Endothelial cell of umbilical vein (primary cell): ENCODE data around the gene GCGR. TPM values are rescaled to one million over a fixed set of nuclear protein-coding genes. Genes with fewer than 3 reads are reported as not detected.
A peak's percentile ranks its signal among the peaks of the same experiment; 100 is the strongest.

Experiments
- BruUV-seq: library from RNA; stranded (reverse); fragments of 400-500 nt; replicated peaks from 2 replicates; lab custom pipeline; 2021; lab: Mats Ljungman, UMichigan
- CTCF ChIA-PET: fragments of 300-600, 350-600 bp; sonication (Branson Sonifier 250); formaldehyde crosslinking; loops from one replicate; lab custom pipeline; 2021; ENCODE audit warnings: antibody characterized with exemption, inconsistent platforms; lab: Charles Lee
- POLR2A ChIA-PET: fragments of 300-600, 350-600 bp; sonication (Branson Sonifier 250); formaldehyde crosslinking; loops from one replicate; lab custom pipeline; 2021; ENCODE audit warnings: antibody characterized with exemption, inconsistent platforms; lab: Charles Lee
- DNase-seq: peaks from one replicate; pipeline ENCODE4 v3.0.0-alpha.2; 2011; ENCODE audit warnings: low read depth, low spot score
- FAIRE-seq: peaks from 2 replicates; lab custom pipeline; 2011; peaks lifted over from hg19 to GRCh38; lab: Jason Lieb, UNC
- H2AFZ ChIP-seq: 2 replicates; pipeline ENCODE4 v1.6.0; 2012; ENCODE audit warnings: low read depth, low read length, control low read depth, inconsistent platforms
- H3K27ac ChIP-seq: 2 replicates; pipeline ENCODE4 v1.5.1; 2011; ENCODE audit warnings: low read depth, mild to moderate bottlenecking, control low read depth, low read length, moderate library complexity; ENCODE audit not compliant: insufficient read depth
- H3K27me3 ChIP-seq, 2 experiments: 2 replicates each; pipeline versions ENCODE4 v1.6.0 to v1.6.1; 2011; ENCODE audit warnings: low read length in 2 of 2, mixed read lengths in 1 of 2; ENCODE audit not compliant: control insufficient read depth in 2 of 2, insufficient read depth in 2 of 2
- H3K36me3 ChIP-seq, 2 experiments: 2 replicates in 1 of 2; 3 replicates in 1 of 2; pipeline ENCODE4 v1.5.1; 2011; ENCODE audit warnings: low read length in 2 of 2, mild to moderate bottlenecking in 1 of 2, moderate library complexity in 1 of 2; ENCODE audit not compliant: control insufficient read depth in 2 of 2, insufficient read depth in 2 of 2; ENCODE audit errors: extremely low read depth in 1 of 2
- H3K4me1 ChIP-seq: 3 replicates; pipeline ENCODE4 v1.5.1; 2011; ENCODE audit warnings: mild to moderate bottlenecking, low read length; ENCODE audit not compliant: control insufficient read depth, insufficient read depth; ENCODE audit errors: extremely low read depth
- H3K4me2 ChIP-seq: 2 replicates; pipeline ENCODE4 v1.6.1; 2011; ENCODE audit warnings: low read length, control low read depth, mixed read lengths; ENCODE audit not compliant: insufficient read depth
- H3K4me3 ChIP-seq, 3 experiments: fragments of 200-600 bp in 1 of 3; sonication (generic), shearing (Covaris generic) in 1 of 3; replicated peaks in 1 of 3; 2 replicates each; pipeline ENCODE4 v1.5.1; 2011 to 2016; ENCODE audit warnings: control low read depth in 3 of 3, low read length in 3 of 3, mild to moderate bottlenecking in 2 of 3, inconsistent platforms in 1 of 3, low read depth in 1 of 3, moderate library complexity in 1 of 3; ENCODE audit not compliant: insufficient read depth in 1 of 3
- H3K79me2 ChIP-seq: 2 replicates; pipeline ENCODE4 v1.6.0; 2012; ENCODE audit warnings: low read length, inconsistent platforms; ENCODE audit not compliant: control insufficient read depth, insufficient read depth
- H3K9ac ChIP-seq: replicated peaks from 2 replicates; pipeline ENCODE3; 2011; ENCODE audit warnings: low read length, control low read depth; ENCODE audit not compliant: insufficient read depth; ENCODE audit errors: extremely low read depth
- H3K9me1 ChIP-seq: replicated peaks from 3 replicates; pipeline ENCODE4 v1.6.0; 2011; ENCODE audit warnings: mild to moderate bottlenecking, low read length; ENCODE audit not compliant: control insufficient read depth, insufficient read depth; ENCODE audit errors: extremely low read depth
- H3K9me3 ChIP-seq: replicated peaks from 2 replicates; pipeline ENCODE4 v1.5.1; 2012; ENCODE audit warnings: low read length, inconsistent platforms; ENCODE audit not compliant: control insufficient read depth, insufficient read depth
- H4K20me1 ChIP-seq: replicated peaks from 2 replicates; pipeline ENCODE3; 2011; ENCODE audit warnings: mild to moderate bottlenecking, low read length; ENCODE audit not compliant: control insufficient read depth, insufficient read depth; ENCODE audit errors: extremely low read depth
- CTCF ChIP-seq, 2 donors: IDR thresholded peaks; 1 replicate in 1 of 2; 2 replicates in 1 of 2; pipeline ENCODE4 v1.5.1; 2011; ENCODE audit warnings: low read length in 2 of 2, mild to moderate bottlenecking in 2 of 2, moderate library complexity in 2 of 2, control low read depth in 1 of 2, inconsistent platforms in 1 of 2, low read depth in 1 of 2; ENCODE audit not compliant: insufficient read depth in 1 of 2; ENCODE audit errors: extremely low read depth in 1 of 2
- EZH2 ChIP-seq: IDR thresholded peaks from 2 replicates; pipeline ENCODE4 v1.6.1; 2012; ENCODE audit warnings: borderline replicate concordance, low read depth, mild to moderate bottlenecking, moderate library complexity, low read length, inconsistent platforms; ENCODE audit not compliant: severe bottlenecking
- FOS ChIP-seq: IDR thresholded peaks from 2 replicates; pipeline ENCODE4 v1.6.1; 2011; ENCODE audit warnings: mild to moderate bottlenecking, low read length, moderate library complexity, borderline replicate concordance; ENCODE audit not compliant: insufficient read depth
- GATA2 ChIP-seq: IDR thresholded peaks from 2 replicates; pipeline ENCODE4 v1.7.0; 2011; ENCODE audit warnings: low read depth, mild to moderate bottlenecking, moderate library complexity, mixed read lengths, low read length; ENCODE audit not compliant: insufficient read length, insufficient read depth
- JUN ChIP-seq: IDR thresholded peaks from 2 replicates; pipeline ENCODE4 v1.6.1; 2011; ENCODE audit warnings: borderline replicate concordance, low read depth; ENCODE audit not compliant: insufficient read length, insufficient read depth
- MAX ChIP-seq: IDR thresholded peaks from 2 replicates; pipeline ENCODE4 v1.6.1; 2011; ENCODE audit not compliant: insufficient read depth, insufficient read length
- MYC ChIP-seq: IDR thresholded peaks from one replicate; pipeline ENCODE4 v1.6.1; 2011; ENCODE audit warnings: mild to moderate bottlenecking, low read depth, low read length
- POLR2A ChIP-seq: IDR thresholded peaks from 2 replicates; pipeline ENCODE4 v1.6.1; 2012; ENCODE audit warnings: low read depth, mild to moderate bottlenecking, control low read depth, low read length
- POLR2AphosphoS5 ChIP-seq: IDR thresholded peaks from 2 replicates; pipeline ENCODE4 v1.6.1; 2012; ENCODE audit warnings: low read depth, mild to moderate bottlenecking, control low read depth, low read length, moderate library complexity; ENCODE audit not compliant: insufficient read depth
- dilution Hi-C: fragments of 300-500 bp; cut with MboI; formaldehyde crosslinking; loops from one replicate; pipeline ENCODE4 v1.15.0; 2019; ENCODE audit warnings: low sequenced_read_pairs; ENCODE audit not compliant: extremely low pct_ligation_motif_present
- intact Hi-C: fragments of 100-400 bp; cut with micrococcal nuclease; formaldehyde crosslinking; loops from one replicate; pipeline ENCODE4 v1.10.0; 2022
- polyA plus RNA-seq, 4 experiments: library from polyadenylated mRNA; depleted of rRNA in 3 of 4; stranded (reverse) in 3 of 4; unstranded in 1 of 4; fragments of >200 nt; gene quantifications; 2 replicates each; pipeline versions ENCODE4 v1.2.1 to v1.2.3, GENCODE V29; 2011 to 2012; ENCODE audit warnings: missing spikeins in 1 of 4
- total RNA-seq: library from RNA; stranded (reverse); gene quantifications from 2 replicates; pipeline ENCODE4 v1.2.3, GENCODE V29; 2021

Gene GCGR
- total and polyA plus RNA-seq, 2 donors (not counting 3 experiments of a cell fraction or from before 2014, with no cell fraction given) = not detected

- no peak for TF ChIP-seq POLR2AphosphoS5
- ChIA-PET CTCF (interaction anchor here (1.0 to 1.5 kb wide), 2 partner anchors 10 to 104 kb away, joined by 3 read pairs; no protein-coding TSS in a partner anchor), POLR2A (no interaction called here)
- Histone ChIP-seq H3K4me1 (peaks cover 16% of the 10 kb centered on the region), H4K20me1 (no peaks in the 10 kb centered on the region), H3K9me1 (no peaks in the 10 kb centered on the region), H3K79me2 (peaks cover 66% of the 10 kb centered on the region), H3K9ac (no peak overlapping the region), H3K4me2 (no peak overlapping the region), H2AFZ (no peak overlapping the region), H3K9me3 (no peaks in the 10 kb centered on the region), H3K36me3 (peaks cover 17 to 56% of the 10 kb centered on the region in 2 experiments), H3K27me3 (no peaks in the 10 kb centered on the region), H3K4me3 (no peak overlapping the region), H3K27ac (no peak overlapping the region)
- intact Hi-C loops = no loop called here
- BruUV-seq = no TSS peak
- FAIRE-seq (no peak), DNase-seq (no peak)
- dilution Hi-C loops = no loop called here
Observed at GRCh38 chr17:81854974-81855774, 51.2 kb downstream of the GCGR start.

GRCh38 chr17:81858170-81858966, 54.4 kb downstream of the GCGR start:
- dilution Hi-C loops = no loop called here
- H4K20me1 ChIP-seq = no peaks in the 10 kb centered on the region
- no peaks in the 10 kb centered on the region for H3K9me1 ChIP-seq
- ChIA-PET POLR2A (interaction anchor here (0.7 kb wide), 1 partner anchor 92 kb away, joined by 3 read pairs; no protein-coding TSS in a partner anchor), CTCF (no interaction called here)
- DNase-seq (no peak), FAIRE-seq (no peak)
- no TSS peak for BruUV-seq
- no peak overlapping the region for H2AFZ ChIP-seq
- intact Hi-C loops = no loop called here
- no peaks in the 10 kb centered on the region for H3K9me3 ChIP-seq
- peaks cover 8 to 34% of the 10 kb centered on the region in 2 experiments for H3K36me3 ChIP-seq
- H3K9ac ChIP-seq = no peak overlapping the region
- peak overlapping the region in 2 of 3 experiments; percentile 76 to 97 for H3K4me3 ChIP-seq
- no peaks in the 10 kb centered on the region for H3K27me3 ChIP-seq
- H3K4me1 ChIP-seq = peaks cover 20% of the 10 kb centered on the region
- no peak overlapping the region for H3K27ac ChIP-seq
- H3K79me2 ChIP-seq = peaks cover 59% of the 10 kb centered on the region
- peak overlapping the region; percentile 66 for H3K4me2 ChIP-seq
- TF ChIP-seq CTCF (IDR thresholded peaks at IDR 0.05; ENCODE audit: extremely low read depth in 1 of 2, insufficient read depth in 1 of 2, low read depth in 1 of 2, low read length in 2 of 2) = no peak
- TF ChIP-seq POLR2AphosphoS5 = no peak
- no peak for TF ChIP-seq EZH2
- TF ChIP-seq JUN = no peak
- TF ChIP-seq POLR2A = no peak
- TF ChIP-seq MYC = no peak
- no peak for TF ChIP-seq GATA2
- TF ChIP-seq MAX = no peak
- TF ChIP-seq FOS = no peak
